Measurements from ENCODE around the gene FAM174B. TPM values are rescaled to one million over a fixed set of nuclear protein-coding genes. Genes with fewer than 3 reads are reported as not detected.

The FAM174B gene
- total RNA-seq, 4 donors from 2014 or later = 6.6 to 16.5 (median 9.7) TPM

DNA sequence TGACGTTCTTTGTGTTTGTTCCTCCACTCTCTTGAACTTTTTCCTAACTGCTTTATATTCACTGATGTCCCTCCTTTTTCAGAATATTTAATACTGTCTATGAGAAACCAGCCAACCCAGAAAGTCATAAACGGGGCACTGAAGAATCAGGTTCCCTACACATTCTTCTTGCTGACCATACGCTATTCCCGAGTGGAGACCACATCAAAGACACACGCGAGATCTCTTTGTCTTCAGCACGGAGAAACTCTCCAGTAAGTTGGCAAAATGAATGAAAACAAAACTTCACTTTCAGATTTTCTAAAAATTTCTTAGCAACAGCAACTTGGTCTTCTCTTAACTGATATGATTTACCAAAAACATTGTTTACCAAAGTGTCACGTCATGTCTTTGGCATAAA lies 22.6 kb downstream of the FAM174B start:
- Histone ChIP-seq H3K4me1 (peaks cover 0 to 14% (median 2%) of the 10 kb centered on the region in 4 donors), H3K27ac (no peak overlapping the region), H3K36me3 (peaks cover 0 to 7% (median 0%) of the 10 kb centered on the region in 3 donors), H3K27me3 (no peaks in the 10 kb centered on the region), H3K4me3 (no peak overlapping the region), H3K9me3 (no peaks in the 10 kb centered on the region)
- no peak for DNase-seq (ENCODE audit: low spot score in 2 of 2)
- 88 to 92% methylated on average over 8 of the region's 8 CpGs for WGBS, 2 donors
- TF ChIP-seq POLR2A (IDR thresholded peaks at IDR 0.05) = no peak
- TF ChIP-seq CTCF (IDR thresholded peaks at IDR 0.05) = no peak
- no peak for TF ChIP-seq EP300 (IDR thresholded peaks at IDR 0.05)

GRCh38 chr15:92631721-92632120 lies 23.9 kb downstream of the FAM174B start:
- Histone ChIP-seq H3K4me3 (no peak overlapping the region), H3K9me3 (no peaks in the 10 kb centered on the region), H3K36me3 (peaks cover 0 to 7% (median 0%) of the 10 kb centered on the region in 3 donors), H3K4me1 (peaks cover 0 to 14% (median 2%) of the 10 kb centered on the region in 4 donors), H3K27me3 (no peaks in the 10 kb centered on the region), H3K27ac (no peak overlapping the region)
- no peak for TF ChIP-seq CTCF (IDR thresholded peaks at IDR 0.05)
- DNase-seq (ENCODE audit: low spot score in 2 of 2) = no peak
- WGBS, 2 donors = 84 to 85% methylated on average over 11 of the region's 11 CpGs

GRCh38 chr15:92629975-92630626 lies 25.5 kb downstream of the FAM174B start:
- TF ChIP-seq EP300 (IDR thresholded peaks at IDR 0.05) (no peak), CTCF (IDR thresholded peaks at IDR 0.05) (no peak), POLR2A (IDR thresholded peaks at IDR 0.05) (no peak)
- Histone ChIP-seq H3K27me3 (no peaks in the 10 kb centered on the region), H3K9me3 (no peaks in the 10 kb centered on the region), H3K36me3 (peaks cover 0 to 7% (median 0%) of the 10 kb centered on the region in 3 donors), H3K4me1 (peaks cover 0 to 9% (median 5%) of the 10 kb centered on the region in 4 donors), H3K4me3 (no peak overlapping the region), H3K27ac (no peak overlapping the region)
- WGBS, 2 donors = 87 to 89% methylated on average over 11 of the region's 11 CpGs
- no peak for DNase-seq (ENCODE audit: low spot score in 2 of 2)

GRCh38 chr15:92629276-92629974 lies 26.1 kb downstream of the FAM174B start:
- Histone ChIP-seq H3K36me3 (peaks cover 0 to 7% (median 0%) of the 10 kb centered on the region in 3 donors), H3K4me1 (peaks cover 0 to 16% (median 10%) of the 10 kb centered on the region in 4 donors), H3K4me3 (no peak overlapping the region), H3K27me3 (no peaks in the 10 kb centered on the region), H3K27ac (no peak overlapping the region), H3K9me3 (no peaks in the 10 kb centered on the region)
- 70 to 82% methylated on average over 11 of the region's 11 CpGs for WGBS, 2 donors
- no peak for TF ChIP-seq POLR2A (IDR thresholded peaks at IDR 0.05)
- DNase-seq (ENCODE audit: low spot score in 2 of 2) = no peak

- TF ChIP-seq CTCF (IDR thresholded peaks at IDR 0.05) = no peak
- TF ChIP-seq POLR2A (IDR thresholded peaks at IDR 0.05) = no peak
- no peak for TF ChIP-seq EP300 (IDR thresholded peaks at IDR 0.05)
- H3K4me3 ChIP-seq = no peak overlapping the region
- no peaks in the 10 kb centered on the region for H3K9me3 ChIP-seq
- no peak for DNase-seq (ENCODE audit: low spot score in 2 of 2)
- no peaks in the 10 kb centered on the region for H3K27me3 ChIP-seq
- no peak overlapping the region for H3K27ac ChIP-seq
- WGBS, 2 donors = 98% methylated on average over 11 of the region's 11 CpGs
- peaks cover 0 to 7% (median 0%) of the 10 kb centered on the region in 3 donors for H3K36me3 ChIP-seq
- peaks cover 0 to 20% (median 14%) of the 10 kb centered on the region in 4 donors for H3K4me1 ChIP-seq
Observed at GRCh38 chr15:92627014-92627413, 28.6 kb downstream of the FAM174B start.

Measured in tibial nerve (tissue), 4 donors.